ENCODE data around the gene MAN1A1.

GRCh38 chr6:119312875-119313338 lies 36.7 kb downstream of the MAN1A1 start:
- TF ChIP-seq CTCF (IDR thresholded peaks at IDR 0.05) (no peak), POLR2A (IDR thresholded peaks at IDR 0.05) (no peak)

Data from uterus (tissue), 2 donors.